NCI-H1694 treated with DMSO at 0.1 percent for 48 hours (cell line): ENCODE measurements around the gene RPS6KA4.

Experiments used
- DNase-seq: peaks from one replicate; lab custom pipeline; 2025; lab: John Stamatoyannopoulos, UW

The RPS6KA4 gene

GRCh38 chr11:64348383-64349024, 10.5 kb upstream of the RPS6KA4 start:
- DNase-seq, result no peak

GRCh38 chr11:64349025-64349387, 10.0 kb upstream of the RPS6KA4 start:
- no peak for DNase-seq

- DNase-seq, result no peak
Measured at GRCh38 chr11:64349404-64349803, 9.6 kb upstream of the RPS6KA4 start.

DNA sequence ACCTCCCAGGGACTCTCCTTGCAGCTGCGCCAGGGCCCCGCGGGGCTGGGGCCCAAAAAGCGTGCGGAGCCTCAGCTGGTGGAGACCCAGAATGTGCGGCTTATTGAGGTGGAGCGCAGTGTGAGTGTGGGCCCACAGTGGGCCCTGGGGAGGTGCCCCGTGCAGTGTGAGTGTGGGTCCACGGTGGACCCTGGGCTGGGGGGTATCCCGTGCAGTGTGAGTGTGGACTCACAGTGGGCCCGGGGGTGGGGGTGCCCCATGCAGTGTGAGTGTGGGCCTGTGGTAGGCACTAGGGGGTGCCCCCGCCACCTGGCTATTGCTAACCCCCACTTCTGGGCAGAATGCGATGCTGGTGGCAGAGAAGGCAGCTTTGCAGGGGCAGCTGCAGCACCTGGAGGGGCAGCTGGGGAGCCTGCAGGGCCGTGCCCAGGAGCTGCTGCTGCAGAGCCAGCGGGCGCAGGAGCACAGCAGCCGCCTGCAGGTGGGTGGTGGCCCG, 7.8 kb upstream of the RPS6KA4 start:
- no peak for DNase-seq

GRCh38 chr11:64352099-64352994, 6.6 kb upstream of the RPS6KA4 start:
- DNase-seq, result no peak

- no peak for DNase-seq
Measured at GRCh38 chr11:64352995-64353714, 5.8 kb upstream of the RPS6KA4 start.

DNA sequence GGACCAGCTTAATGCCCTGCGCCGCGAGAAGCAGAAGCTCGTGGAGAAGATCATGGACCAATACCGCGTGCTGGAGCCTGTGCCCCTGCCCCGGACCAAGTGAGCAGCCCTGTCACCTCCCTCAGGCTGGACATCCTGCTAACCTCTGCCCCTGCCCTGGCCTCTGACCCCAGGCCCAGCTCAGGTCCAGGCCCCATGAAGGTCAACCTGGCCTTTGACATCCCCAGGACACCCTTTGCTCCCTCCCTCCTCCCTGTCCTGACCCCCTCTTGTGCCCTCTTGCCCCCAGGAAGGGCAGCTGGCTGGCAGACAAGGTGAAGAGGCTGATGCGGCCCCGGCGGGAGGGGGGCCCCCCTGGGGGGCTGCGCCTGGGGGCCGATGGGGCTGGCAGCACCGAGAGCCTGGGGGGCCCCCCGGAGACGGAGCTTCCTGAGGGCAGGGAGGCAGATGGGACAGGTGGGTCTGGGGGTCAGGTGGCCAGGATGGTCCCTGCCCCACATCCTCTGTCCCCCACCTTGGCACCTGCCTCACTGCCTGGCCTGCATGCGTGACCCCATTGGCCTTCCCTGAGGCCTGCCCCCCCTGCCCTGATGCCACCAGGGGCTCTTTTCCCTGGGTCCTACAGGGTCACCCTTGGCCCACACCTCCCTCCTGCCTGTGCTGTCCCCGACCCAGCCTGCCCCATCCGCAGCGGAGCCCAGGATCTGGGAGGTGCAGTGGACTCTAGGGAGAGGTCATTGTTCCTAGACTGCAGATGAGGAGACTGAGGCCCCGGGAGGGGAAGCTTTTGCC, 5.1 kb upstream of the RPS6KA4 start:
- no peak for DNase-seq

- DNase-seq, result peak; percentile 58
Measured at GRCh38 chr11:64355078-64355940, 3.7 kb upstream of the RPS6KA4 start.

DNA sequence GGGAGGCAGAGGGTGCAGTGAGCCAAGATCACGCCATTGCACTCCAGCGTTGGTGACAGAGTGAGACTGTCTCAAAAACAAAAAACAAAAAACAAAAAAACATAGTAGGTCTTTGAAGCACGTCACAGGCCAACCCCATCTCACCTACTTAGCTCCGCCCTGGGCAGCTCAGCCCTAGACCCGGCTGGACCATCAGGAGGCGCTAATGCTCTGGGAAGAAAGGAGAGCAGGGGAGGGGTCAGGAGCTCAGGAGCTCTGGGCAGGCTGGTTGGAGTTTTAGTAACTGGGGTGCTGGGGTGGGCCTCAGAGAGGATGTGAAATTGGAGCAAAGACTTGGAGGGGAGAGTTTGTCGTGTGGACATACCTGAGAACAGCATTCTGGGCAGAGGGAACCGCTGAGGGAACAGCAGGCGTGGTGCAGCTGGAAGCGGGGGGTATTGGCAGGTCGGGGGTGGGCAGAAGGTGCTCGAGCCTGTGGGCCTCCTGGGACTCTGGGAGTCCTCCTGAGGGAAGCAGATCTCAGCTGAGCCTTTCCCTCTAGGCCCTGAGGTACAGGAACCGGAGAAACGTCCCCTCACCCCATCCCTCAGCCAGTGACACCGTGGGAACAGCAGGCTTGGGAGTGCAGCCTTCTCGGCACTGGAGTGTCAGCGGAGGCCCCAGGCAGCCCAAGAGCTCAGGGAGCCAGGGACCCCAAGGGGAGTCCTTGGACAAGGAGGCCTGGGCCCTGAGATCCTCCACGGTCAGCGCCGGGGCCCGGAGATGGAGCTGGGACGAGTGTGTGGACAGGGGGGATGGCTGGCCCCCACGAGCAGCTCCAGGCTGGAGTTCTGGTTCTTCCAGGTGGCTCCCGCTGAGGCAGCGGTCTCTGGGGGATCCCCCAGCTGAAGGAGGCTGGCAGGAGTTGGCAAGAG, 2.2 kb upstream of the RPS6KA4 start:
- DNase-seq, result peak; percentile 51

DNA sequence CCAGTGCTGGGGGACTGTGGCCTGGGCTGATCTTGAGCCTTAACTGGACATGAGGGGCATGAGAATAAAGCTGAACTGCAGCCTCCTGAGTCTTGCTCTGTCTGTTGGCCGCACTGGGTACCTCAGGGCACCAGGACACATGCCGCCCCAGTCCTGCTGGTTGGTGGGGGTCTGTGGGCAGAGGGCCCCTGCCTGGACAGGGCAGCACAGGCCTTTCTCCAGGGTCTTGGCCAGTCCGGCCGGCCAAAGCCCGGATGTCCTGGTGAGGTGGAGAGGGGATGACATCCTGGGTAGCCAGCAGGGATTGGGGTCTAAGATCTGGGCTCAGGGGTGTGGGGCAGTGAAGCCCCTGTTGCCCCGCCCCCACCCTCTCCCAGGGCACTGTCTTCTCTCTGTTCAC, 1.5 kb upstream of the RPS6KA4 start:
- no peak for DNase-seq

DNA sequence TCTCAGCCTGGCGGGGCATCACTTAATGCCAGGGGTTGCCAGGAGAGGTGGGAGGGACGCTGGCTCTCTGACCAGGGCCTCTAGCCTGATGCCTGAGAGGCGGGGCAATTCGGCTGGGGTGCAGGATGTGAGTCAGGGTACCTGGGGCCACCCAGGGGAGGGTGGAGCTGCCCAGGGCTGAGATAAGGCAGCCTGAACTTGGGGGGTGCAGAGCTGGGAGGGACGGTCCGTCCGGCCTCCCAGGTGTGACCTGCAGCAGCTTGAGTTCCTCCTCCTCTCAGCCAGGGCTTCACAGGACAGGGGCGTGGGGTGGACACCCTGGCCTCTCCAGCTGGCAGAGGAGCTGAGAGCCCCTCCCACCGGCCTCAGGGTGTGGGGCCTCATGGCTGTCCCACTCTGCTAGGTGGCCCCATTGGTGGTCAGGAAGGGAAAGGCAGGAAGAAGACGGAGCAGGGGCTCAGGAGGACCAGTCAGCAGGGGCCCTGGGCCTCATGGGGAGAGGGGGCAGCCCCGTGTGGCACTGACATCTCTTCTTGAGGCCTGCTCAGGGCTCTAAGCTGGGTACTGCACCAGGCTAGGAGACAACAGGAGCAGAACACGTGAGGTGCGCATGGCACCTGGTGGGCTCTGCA, 942 bp upstream of the RPS6KA4 start:
- DNase-seq, result no peak

DNA sequence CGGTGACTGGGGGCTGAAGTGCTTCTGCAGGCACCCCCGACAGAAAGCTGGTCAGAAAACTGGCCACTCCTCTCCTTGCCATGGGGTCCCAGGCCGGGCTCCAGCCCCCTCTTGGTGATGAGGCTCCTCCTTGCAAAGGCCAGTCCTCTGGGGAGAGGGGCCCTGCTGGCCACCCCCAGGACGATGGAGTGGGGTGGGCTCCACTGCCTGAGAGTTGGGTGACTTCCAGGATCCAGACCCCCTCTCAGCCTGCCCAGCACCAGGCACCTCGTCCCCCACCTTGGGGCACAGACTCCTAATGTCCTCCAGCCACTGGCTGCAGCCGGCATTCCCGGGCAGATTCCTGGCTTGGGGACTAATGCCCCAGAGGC, 441 bp upstream of the RPS6KA4 start:
- DNase-seq, result no peak

DNA sequence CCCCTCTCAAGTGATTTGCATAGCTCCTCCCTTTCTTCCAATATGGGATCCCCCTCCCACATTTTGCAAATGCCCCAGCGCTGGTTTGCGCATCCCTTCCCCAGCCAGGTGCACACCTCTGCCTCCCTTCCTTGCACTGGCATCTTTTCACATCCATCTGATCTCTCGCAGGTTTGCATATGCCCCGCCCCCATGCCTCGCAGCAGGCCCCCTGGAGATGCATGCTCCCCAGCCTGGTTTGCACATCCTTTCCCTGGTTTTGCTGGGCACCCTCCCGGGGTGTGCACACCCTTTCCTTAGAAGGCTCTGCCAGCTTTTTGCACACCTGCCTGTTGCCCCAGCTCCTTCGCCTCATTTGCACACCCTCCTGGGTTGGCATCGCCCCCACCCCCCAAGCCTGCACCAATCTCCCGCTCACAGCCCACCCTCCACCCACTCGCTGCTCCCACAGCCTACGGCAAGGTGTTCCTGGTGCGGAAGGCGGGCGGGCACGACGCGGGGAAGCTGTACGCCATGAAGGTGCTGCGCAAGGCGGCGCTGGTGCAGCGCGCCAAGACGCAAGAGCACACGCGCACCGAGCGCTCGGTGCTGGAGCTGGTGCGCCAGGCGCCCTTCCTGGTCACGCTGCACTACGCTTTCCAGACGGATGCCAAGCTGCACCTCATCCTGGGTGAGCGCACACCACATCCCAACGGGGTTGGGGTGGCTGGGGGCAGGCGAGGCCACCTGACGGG, 917 bp downstream of the RPS6KA4 start:
- no peak for DNase-seq

DNA sequence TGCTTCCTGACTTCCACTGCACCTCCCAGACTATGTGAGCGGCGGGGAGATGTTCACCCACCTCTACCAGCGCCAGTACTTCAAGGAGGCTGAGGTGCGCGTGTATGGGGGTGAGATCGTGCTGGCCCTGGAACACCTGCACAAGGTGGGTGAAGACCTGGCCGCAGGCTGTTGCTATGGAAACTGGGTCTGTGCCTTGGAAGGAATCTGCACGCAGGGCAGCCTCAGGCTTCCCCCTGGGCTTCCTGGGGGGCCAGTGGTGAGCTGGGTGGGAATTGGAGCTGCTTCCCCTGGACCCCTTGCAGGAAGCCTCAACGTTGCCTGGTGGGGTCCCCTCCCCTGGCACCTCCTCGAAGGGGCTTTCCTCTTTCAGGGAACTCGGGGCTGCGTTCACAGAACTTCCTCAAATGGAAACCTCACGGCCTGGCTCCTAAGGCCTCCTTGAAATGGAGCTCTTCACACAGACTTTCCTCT, 1.5 kb downstream of the RPS6KA4 start:
- no peak for DNase-seq

DNA sequence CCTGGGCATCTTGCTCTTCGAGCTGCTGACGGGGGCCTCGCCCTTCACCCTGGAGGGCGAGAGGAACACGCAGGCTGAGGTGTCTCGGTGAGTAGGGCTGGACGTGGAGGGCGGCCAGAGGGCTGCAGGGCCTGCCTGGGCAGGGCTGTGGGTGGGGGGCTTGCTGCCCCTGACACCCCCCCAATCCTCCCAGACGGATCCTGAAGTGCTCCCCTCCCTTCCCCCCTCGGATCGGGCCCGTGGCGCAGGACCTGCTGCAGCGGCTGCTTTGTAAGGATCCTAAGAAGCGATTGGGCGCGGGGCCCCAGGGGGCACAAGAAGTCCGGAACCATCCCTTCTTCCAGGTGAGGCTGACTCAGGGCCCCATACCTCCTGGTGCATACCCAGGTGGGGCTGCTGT, 2.7 kb downstream of the RPS6KA4 start:
- DNase-seq, result no peak

DNA sequence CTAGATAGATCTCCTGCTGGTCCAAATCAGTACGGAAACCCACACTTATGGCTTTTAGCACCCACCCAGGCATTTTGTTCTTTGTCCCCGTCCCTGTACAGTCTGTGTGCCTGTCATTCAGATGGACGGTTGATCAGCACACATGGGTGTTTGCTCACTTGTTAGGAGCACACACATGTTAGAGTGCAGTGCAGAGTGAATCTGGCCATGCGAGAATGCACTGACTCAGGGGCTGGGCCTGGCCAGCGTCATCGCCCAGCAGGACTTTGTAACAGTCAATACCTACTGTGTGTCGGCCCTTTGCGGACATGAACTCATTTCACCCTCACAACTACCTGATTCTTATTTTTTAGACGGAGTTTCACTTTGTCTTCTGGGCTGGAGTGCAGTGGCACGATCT, 3.4 kb downstream of the RPS6KA4 start:
- no peak for DNase-seq

DNA sequence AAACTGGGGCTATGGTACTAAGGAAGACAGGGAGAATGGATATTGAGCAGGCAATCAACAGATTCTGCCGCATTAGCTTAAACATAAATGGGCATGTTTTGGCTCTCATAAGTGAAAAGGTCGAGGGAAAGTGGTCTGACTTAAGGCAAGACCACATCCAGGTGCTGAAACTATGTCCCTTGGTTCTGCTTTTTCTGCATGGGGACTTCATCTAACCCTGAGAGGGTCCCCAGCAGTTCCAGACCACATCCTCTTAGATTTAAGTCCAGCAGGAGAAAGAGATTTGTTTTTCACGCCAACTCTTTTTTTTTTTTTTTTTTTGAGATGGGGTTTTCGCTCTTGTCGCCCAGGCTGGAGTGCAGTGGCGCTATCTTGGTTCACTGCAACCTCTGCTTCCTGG, 5.5 kb downstream of the RPS6KA4 start:
- DNase-seq, result no peak

DNA sequence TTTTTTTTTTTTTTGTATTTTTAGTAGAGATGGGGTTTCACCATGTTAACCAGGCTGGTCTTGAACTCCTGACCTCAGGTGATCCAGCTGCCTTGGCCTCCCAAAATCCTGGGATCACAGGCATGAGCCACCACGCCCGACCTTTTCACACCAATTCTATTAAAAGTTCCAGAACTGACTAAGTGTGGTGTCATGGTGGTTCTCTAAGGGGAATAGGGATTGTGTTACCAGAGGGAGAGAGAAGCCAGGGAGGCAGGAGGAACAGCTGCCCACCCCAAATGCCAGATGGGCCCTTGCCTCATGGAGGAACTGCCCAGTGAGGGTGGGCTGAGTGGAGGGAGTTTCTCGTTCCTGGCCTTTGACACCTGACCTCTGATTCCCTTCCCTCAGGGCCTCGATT, 5.9 kb downstream of the RPS6KA4 start:
- no peak for DNase-seq

- DNase-seq, result no peak
Measured at GRCh38 chr11:64366751-64367150, 7.8 kb downstream of the RPS6KA4 start.
